ENCODE results near the gene CABP4.

DNA sequence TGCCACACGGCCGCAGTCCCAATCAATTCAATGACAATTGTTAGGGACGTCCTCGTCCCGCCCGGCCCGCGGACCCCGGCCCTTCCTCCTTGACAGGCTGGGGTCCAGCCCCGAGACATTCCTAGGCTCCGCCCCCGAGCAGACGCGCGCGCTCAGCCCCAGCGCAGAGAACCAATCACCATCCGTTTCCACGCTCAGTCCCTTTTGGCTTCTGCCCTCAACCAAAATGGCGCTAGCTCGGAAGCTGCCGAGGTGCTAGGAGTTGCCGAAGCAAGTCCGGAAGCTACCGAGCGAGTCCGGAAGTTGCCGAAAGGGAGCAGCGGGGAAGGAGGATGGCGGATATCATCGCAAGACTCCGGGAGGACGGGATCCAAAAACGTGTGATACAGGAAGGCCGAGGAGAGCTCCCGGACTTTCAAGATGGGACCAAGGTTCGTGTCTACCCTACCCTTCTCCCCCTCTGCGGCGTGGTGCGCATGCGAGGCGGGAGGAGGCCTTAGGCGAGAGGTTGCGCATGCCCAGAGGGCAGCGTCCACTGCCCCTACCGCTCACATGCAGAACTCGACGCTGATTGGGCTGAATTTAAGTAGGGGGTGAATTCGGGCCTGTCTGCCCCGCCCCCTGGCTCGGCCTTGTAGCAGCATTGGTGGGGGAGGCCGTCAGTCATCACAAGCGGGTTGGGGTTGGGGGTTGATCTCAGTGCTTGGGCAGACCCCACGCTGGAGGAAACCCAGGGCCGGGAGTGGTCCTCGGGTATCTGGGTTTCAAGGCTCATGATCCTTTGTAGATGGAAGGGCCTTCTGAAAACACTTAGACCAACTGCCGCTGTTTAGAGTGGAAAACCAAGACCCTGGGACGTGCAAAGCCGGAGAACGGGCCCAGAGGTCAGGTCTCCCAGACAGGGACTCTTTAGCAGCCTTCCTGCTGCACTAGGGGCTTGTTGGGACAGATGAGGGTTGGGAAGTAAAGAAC, 28.0 kb downstream of the CABP4 start, which contains the start of gene AIP:
- TF ChIP-seq, protein P1, sequence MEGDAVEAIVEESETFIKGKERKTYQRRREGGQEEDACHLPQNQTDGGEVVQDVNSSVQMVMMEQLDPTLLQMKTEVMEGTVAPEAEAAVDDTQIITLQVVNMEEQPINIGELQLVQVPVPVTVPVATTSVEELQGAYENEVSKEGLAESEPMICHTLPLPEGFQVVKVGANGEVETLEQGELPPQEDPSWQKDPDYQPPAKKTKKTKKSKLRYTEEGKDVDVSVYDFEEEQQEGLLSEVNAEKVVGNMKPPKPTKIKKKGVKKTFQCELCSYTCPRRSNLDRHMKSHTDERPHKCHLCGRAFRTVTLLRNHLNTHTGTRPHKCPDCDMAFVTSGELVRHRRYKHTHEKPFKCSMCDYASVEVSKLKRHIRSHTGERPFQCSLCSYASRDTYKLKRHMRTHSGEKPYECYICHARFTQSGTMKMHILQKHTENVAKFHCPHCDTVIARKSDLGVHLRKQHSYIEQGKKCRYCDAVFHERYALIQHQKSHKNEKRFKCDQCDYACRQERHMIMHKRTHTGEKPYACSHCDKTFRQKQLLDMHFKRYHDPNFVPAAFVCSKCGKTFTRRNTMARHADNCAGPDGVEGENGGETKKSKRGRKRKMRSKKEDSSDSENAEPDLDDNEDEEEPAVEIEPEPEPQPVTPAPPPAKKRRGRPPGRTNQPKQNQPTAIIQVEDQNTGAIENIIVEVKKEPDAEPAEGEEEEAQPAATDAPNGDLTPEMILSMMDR (IDR thresholded peaks at IDR 0.05 in 2 of 3, conservative IDR thresholded peaks at IDR 0.05 in 1 of 3; ENCODE audit: borderline replicate concordance in 1 of 3, insufficient read depth in 1 of 3, low read depth in 2 of 3, low read length in 2 of 3) = 0 out of 6 replicates have a peak, but pooled peaks of 1 of the 3 experiments have one; percentile 11
- TF ChIP-seq POLR2A (IDR thresholded peaks at IDR 0.05; ENCODE audit: borderline replicate concordance, extremely low read depth, insufficient read depth, insufficient read length) (no peak), EZH2 (IDR thresholded peaks at IDR 0.05) (no peak), ZNF274 (IDR thresholded peaks at IDR 0.05; ENCODE audit: low read depth, low read length) (no peak), EZH2phosphoT487 (IDR thresholded peaks at IDR 0.05; ENCODE audit: borderline replicate concordance) (no peak), POLR2AphosphoS5 (IDR thresholded peaks at IDR 0.05; ENCODE audit: low read depth, low read length) (peak; percentile 62; the same call in 1 of the 2 replicates), RAD21 (IDR thresholded peaks at IDR 0.05; ENCODE audit: low read depth) (no peak), CEBPB (IDR thresholded peaks at IDR 0.05; ENCODE audit: low read depth) (no peak), YY1 (IDR thresholded peaks at IDR 0.05; ENCODE audit: extremely low read depth, insufficient replicate concordance, low read depth, low read length) (peak; percentile 99), SIN3A (IDR thresholded peaks at IDR 0.05; ENCODE audit: low read depth) (no peak)
- TF ChIP-seq, protein P2, sequence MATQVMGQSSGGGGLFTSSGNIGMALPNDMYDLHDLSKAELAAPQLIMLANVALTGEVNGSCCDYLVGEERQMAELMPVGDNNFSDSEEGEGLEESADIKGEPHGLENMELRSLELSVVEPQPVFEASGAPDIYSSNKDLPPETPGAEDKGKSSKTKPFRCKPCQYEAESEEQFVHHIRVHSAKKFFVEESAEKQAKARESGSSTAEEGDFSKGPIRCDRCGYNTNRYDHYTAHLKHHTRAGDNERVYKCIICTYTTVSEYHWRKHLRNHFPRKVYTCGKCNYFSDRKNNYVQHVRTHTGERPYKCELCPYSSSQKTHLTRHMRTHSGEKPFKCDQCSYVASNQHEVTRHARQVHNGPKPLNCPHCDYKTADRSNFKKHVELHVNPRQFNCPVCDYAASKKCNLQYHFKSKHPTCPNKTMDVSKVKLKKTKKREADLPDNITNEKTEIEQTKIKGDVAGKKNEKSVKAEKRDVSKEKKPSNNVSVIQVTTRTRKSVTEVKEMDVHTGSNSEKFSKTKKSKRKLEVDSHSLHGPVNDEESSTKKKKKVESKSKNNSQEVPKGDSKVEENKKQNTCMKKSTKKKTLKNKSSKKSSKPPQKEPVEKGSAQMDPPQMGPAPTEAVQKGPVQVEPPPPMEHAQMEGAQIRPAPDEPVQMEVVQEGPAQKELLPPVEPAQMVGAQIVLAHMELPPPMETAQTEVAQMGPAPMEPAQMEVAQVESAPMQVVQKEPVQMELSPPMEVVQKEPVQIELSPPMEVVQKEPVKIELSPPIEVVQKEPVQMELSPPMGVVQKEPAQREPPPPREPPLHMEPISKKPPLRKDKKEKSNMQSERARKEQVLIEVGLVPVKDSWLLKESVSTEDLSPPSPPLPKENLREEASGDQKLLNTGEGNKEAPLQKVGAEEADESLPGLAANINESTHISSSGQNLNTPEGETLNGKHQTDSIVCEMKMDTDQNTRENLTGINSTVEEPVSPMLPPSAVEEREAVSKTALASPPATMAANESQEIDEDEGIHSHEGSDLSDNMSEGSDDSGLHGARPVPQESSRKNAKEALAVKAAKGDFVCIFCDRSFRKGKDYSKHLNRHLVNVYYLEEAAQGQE (IDR thresholded peaks at IDR 0.05; ENCODE audit: low read depth) = no peak
- TF ChIP-seq, protein P3, sequence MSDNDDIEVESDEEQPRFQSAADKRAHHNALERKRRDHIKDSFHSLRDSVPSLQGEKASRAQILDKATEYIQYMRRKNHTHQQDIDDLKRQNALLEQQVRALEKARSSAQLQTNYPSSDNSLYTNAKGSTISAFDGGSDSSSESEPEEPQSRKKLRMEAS (IDR thresholded peaks at IDR 0.05) = peak; percentile 100
- TF ChIP-seq, protein P4, sequence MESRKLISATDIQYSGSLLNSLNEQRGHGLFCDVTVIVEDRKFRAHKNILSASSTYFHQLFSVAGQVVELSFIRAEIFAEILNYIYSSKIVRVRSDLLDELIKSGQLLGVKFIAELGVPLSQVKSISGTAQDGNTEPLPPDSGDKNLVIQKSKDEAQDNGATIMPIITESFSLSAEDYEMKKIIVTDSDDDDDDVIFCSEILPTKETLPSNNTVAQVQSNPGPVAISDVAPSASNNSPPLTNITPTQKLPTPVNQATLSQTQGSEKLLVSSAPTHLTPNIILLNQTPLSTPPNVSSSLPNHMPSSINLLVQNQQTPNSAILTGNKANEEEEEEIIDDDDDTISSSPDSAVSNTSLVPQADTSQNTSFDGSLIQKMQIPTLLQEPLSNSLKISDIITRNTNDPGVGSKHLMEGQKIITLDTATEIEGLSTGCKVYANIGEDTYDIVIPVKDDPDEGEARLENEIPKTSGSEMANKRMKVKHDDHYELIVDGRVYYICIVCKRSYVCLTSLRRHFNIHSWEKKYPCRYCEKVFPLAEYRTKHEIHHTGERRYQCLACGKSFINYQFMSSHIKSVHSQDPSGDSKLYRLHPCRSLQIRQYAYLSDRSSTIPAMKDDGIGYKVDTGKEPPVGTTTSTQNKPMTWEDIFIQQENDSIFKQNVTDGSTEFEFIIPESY (IDR thresholded peaks at IDR 0.05; ENCODE audit: extremely low read depth, insufficient replicate concordance, low read length) = no peak

Measured in HCT116 (cell line).